WTC11 (cell line): ENCODE measurements around the gene SLC25A38. TPM values are rescaled to one million over a fixed set of nuclear protein-coding genes. Genes with fewer than 3 reads are reported as not detected.
A peak's percentile ranks its signal among the peaks of the same experiment; 100 is the strongest.

Experiments
- ATAC-seq: fragments of 200-7000 bp; cut with Tn5 transposase; 2 replicates; pipeline ENCODE4 v1.10.0; 2021; ENCODE audit warnings: mild to moderate bottlenecking, moderate library complexity
- CTCF ChIA-PET: fragments of 300-600 bp; sonication (Branson Sonifier 250); formaldehyde crosslinking; loops from one replicate; lab custom pipeline; 2021; ENCODE audit warnings: antibody characterized with exemption; lab: Charles Lee
- POLR2A ChIA-PET: fragments of 350-600 bp; sonication (Branson Sonifier 250); formaldehyde crosslinking; loops from one replicate; lab custom pipeline; 2021; ENCODE audit warnings: antibody characterized with exemption; lab: Charles Lee
- DNase-seq: peaks from one replicate; pipeline ENCODE4 v3.0.0; 2021; ENCODE audit warnings: low spot score
- H3K27ac Mint-ChIP-seq: 2 replicates; pipeline ENCODE4 v1.8.0; 2021; ENCODE audit warnings: mixed read lengths
- H3K27me3 Mint-ChIP-seq: 2 replicates; pipeline ENCODE4 v1.8.0; 2021; ENCODE audit warnings: low read depth, mild to moderate bottlenecking, moderate library complexity, mixed read lengths
- H3K36me3 Mint-ChIP-seq: 2 replicates; pipeline ENCODE4 v1.8.0; 2021; ENCODE audit warnings: mixed read lengths
- H3K4me1 Mint-ChIP-seq: 2 replicates; pipeline ENCODE4 v1.8.0; 2022; ENCODE audit warnings: mixed read lengths
- H3K4me3 Mint-ChIP-seq: 2 replicates; pipeline ENCODE4 v1.8.0; 2021; ENCODE audit warnings: mild to moderate bottlenecking, moderate library complexity, mixed read lengths
- H3K9me3 Mint-ChIP-seq: 2 replicates; pipeline ENCODE4 v1.8.0; 2021; ENCODE audit warnings: mixed read lengths
- CBFB ChIP-seq: sonication (generic); formaldehyde crosslinking; IDR thresholded peaks from 2 replicates; pipeline ENCODE4 v1.8.1; 2022; ENCODE audit warnings: mild to moderate bottlenecking, low read depth, missing genetic modification reagents
- FOXK1 ChIP-seq: sonication (generic); formaldehyde crosslinking; IDR thresholded peaks from 2 replicates; pipeline ENCODE4 v1.8.0; 2022; ENCODE audit warnings: mild to moderate bottlenecking, moderate library complexity, missing genetic modification reagents
- NFATC4 ChIP-seq: fragments of 250-450 bp; sonication (Bioruptor Pico); IDR thresholded peaks from 2 replicates; pipeline ENCODE4 v1.9.0; 2021; ENCODE audit warnings: mild to moderate bottlenecking
- NFE2L1 ChIP-seq: sonication (generic); formaldehyde crosslinking; IDR thresholded peaks from 2 replicates; pipeline ENCODE4 v1.8.1; 2023; ENCODE audit warnings: missing genetic modification reagents
- TCF7 ChIP-seq: sonication (generic); formaldehyde crosslinking; IDR thresholded peaks from 2 replicates; pipeline ENCODE4 v1.8.0; 2022; ENCODE audit warnings: mild to moderate bottlenecking, low read depth, missing genetic modification reagents, moderate library complexity
- TEAD4 ChIP-seq: sonication (generic); formaldehyde crosslinking; IDR thresholded peaks from 2 replicates; pipeline ENCODE4 v1.8.0; 2022; ENCODE audit warnings: mild to moderate bottlenecking, missing genetic modification reagents
- ZNF121 ChIP-seq: sonication (generic); formaldehyde crosslinking; IDR thresholded peaks from 2 replicates; pipeline ENCODE4 v1.8.0; 2023; ENCODE audit warnings: missing genetic modification reagents
- ZNF396 ChIP-seq: fragments of 250-450 bp; sonication (Bioruptor Pico); IDR thresholded peaks from 2 replicates; pipeline ENCODE4 v1.8.0; 2021; ENCODE audit warnings: mild to moderate bottlenecking, moderate library complexity, borderline replicate concordance
- ZNF416 ChIP-seq: fragments of 250-450 bp; sonication (Bioruptor Pico); IDR thresholded peaks from 2 replicates; pipeline ENCODE4 v1.9.0; 2021; ENCODE audit warnings: mild to moderate bottlenecking, inconsistent platforms
- ZNF671 ChIP-seq: fragments of 250-450 bp; sonication (Bioruptor Pico); IDR thresholded peaks from 2 replicates; pipeline ENCODE4 v1.8.0; 2021; ENCODE audit warnings: mild to moderate bottlenecking
- total RNA-seq: library from RNA; stranded (reverse); gene quantifications from 3 replicates; pipeline ENCODE4 v1.2.3, GENCODE V29; 2021
- TF ChIP-seq, protein P1 (sequence below): sonication (generic); formaldehyde crosslinking; IDR thresholded peaks from 2 replicates; pipeline ENCODE4 v1.8.1; 2022; ENCODE audit warnings: mild to moderate bottlenecking, missing genetic modification reagents, moderate library complexity, borderline replicate concordance
- TF ChIP-seq, protein P2 (sequence below): sonication (generic); formaldehyde crosslinking; IDR thresholded peaks from 2 replicates; pipeline ENCODE4 v1.8.0; 2022; ENCODE audit warnings: mild to moderate bottlenecking, missing genetic modification reagents
- TF ChIP-seq, protein P3 (sequence below): fragments of 250-450 bp; sonication (Bioruptor Pico); conservative IDR thresholded peaks from 2 replicates; pipeline ENCODE4 v1.9.0; 2021; ENCODE audit warnings: mild to moderate bottlenecking
- TF ChIP-seq, protein P4 (sequence below): fragments of 250-450 bp; sonication (Bioruptor Pico); IDR thresholded peaks from 2 replicates; pipeline ENCODE4 v1.9.0; 2021; ENCODE audit warnings: mild to moderate bottlenecking
- TF ChIP-seq, protein P5 (sequence below): fragments of 250-450 bp; sonication (Bioruptor Pico); IDR thresholded peaks from 2 replicates; pipeline ENCODE4 v1.8.0; 2021; ENCODE audit warnings: mild to moderate bottlenecking
- TF ChIP-seq, protein P6 (sequence below): sonication (generic); formaldehyde crosslinking; IDR thresholded peaks from 2 replicates; pipeline ENCODE4 v1.8.1; 2023; ENCODE audit warnings: mild to moderate bottlenecking, missing genetic modification reagents

The SLC25A38 gene
- total RNA-seq, 1 experiment from 2014 or later, result 34.9 TPM

DNA sequence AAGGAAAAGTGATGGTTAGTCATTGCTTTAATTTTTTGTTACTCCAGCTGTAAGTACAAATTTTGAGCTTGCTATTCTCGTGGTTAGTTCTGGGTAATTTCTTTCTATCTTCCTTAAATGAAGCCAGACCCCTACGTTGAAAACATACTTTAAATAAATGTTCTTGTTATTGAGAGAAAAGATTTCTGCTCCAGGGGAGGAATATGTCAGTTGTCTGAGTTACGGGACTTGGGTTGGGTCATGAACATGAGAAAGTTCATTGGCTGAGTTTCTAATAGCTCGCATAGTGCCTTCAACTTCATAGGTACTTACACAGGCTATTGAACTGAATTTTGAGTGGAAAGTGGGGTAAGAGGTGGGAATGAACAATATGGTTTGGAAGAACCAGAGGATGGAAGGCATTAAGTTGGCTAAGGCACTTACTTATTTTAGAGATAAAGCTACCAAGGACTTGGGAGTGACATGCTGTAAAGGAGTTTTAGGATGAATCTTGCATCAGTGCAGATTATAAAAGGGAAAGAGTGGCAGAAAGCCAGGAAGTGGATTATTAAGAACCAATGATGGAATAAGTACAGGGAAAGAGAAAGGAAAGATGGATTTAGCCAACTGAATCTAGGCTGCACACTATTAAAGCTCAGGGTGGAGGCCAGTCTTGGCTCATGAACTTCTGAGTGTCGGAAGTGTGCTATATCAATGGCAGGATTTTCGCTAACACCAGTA, 24.8 kb downstream of the SLC25A38 start (continued):
- TF ChIP-seq, protein P1, sequence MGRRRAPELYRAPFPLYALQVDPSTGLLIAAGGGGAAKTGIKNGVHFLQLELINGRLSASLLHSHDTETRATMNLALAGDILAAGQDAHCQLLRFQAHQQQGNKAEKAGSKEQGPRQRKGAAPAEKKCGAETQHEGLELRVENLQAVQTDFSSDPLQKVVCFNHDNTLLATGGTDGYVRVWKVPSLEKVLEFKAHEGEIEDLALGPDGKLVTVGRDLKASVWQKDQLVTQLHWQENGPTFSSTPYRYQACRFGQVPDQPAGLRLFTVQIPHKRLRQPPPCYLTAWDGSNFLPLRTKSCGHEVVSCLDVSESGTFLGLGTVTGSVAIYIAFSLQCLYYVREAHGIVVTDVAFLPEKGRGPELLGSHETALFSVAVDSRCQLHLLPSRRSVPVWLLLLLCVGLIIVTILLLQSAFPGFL (CRISPR knock-in tag), result no peak
- TF ChIP-seq CBFB (CRISPR knock-in tag) (no peak), FOXK1 (CRISPR knock-in tag) (no peak), TCF7 (no peak)

DNA sequence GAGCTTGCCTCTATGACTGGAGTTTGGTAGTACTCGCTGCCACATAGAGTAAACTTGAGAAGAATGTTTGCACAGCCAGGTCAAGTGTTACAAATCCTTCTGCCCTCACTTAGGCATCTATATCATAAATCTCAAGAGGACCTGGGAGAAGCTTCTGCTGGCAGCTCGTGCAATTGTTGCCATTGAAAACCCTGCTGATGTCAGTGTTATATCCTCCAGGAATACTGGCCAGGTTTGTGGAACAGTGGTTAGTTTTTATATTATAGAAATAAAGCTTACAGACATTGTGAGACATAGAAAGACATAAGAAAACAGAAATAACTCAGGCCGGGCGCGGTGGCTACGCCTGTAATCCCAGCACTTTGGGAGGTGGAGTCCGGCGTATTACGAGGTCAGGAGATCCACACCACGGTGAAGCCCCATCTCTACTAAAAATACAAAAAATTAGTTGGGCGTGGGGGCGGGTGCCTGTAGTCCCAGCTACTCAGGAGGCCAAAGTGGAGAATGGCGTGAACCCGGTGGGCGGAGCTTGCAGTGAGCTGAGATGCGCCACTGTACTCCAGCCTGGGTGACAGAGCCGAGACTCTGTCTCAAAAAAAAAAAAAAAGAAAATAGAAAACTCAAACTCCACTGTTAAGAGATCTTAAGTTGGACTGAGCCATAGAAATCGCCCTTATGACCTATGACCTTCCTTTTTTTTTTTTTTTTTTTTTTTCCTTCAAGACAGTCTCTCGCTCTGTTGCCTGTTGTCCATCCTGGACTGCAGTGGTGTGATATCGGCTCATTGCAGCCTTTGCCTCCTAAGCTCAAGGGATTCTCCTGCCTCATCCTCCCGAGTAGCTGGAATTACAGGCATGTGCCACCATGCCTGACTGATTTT, 25.6 kb downstream of the SLC25A38 start:
- Mint-ChIP-seq H3K4me1 (peaks cover 51% of the 10 kb centered on the region), H3K4me3 (peak overlapping the region; percentile 88), H3K27ac (peak overlapping the region; percentile 98; the same call in 1 of the 2 replicates), H3K27me3 (no peaks in the 10 kb centered on the region), H3K36me3 (peaks cover 68% of the 10 kb centered on the region), H3K9me3 (no peaks in the 10 kb centered on the region)
- POLR2A ChIA-PET, result interaction anchor here (0.6 kb wide), 2 partner anchors 9 to 22 kb away, joined by 3 read pairs; no protein-coding TSS in a partner anchor
- TF ChIP-seq, protein P2, sequence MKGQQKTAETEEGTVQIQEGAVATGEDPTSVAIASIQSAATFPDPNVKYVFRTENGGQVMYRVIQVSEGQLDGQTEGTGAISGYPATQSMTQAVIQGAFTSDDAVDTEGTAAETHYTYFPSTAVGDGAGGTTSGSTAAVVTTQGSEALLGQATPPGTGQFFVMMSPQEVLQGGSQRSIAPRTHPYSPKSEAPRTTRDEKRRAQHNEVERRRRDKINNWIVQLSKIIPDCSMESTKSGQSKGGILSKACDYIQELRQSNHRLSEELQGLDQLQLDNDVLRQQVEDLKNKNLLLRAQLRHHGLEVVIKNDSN (CRISPR knock-in tag), result no peak
- TF ChIP-seq ZNF416 (CRISPR knock-in tag) (peak; percentile 30; the same call in 1 of the 2 replicates), ZNF671 (CRISPR knock-in tag) (peak; percentile 46; the same call in 1 of the 2 replicates), NFATC4 (CRISPR knock-in tag) (peak; percentile 8; the same call in 1 of the 2 replicates)
- TF ChIP-seq, protein P3, sequence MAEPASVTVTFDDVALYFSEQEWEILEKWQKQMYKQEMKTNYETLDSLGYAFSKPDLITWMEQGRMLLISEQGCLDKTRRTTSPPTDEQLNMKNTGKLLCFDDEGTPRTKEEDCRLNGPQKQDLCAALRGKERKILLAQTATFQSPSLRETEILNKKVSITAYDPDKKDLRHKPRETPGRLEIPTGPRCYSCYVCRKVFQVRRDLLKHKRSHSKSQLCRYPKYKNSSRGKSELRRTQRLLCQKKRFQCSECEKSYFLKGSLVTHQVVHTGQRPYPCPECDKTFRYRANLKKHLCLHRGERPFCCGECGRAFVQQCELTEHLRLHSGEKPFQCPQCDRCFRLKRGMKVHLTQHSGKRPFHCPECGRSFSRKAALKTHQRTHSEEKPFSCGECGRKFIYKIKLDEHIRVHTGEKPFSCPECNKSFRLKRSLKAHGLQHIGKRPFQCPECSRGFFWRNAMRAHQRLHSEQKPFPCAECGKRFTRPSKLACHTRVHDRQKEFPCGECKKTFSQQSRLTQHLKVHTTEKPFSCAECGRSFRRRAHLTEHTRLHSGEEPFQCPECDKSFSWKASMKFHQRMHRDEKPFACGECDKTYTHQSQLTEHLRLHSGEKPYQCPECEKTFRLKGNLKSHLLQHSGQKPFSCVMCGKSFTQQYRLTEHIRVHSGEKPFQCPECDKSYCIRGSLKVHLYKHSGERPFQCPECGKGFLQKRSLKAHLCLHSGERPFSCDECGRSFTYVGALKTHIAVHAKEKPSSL (CRISPR knock-in tag), result 0 out of 2 replicates have a peak, but pooled peaks have one; percentile 37
- TF ChIP-seq, protein P4, sequence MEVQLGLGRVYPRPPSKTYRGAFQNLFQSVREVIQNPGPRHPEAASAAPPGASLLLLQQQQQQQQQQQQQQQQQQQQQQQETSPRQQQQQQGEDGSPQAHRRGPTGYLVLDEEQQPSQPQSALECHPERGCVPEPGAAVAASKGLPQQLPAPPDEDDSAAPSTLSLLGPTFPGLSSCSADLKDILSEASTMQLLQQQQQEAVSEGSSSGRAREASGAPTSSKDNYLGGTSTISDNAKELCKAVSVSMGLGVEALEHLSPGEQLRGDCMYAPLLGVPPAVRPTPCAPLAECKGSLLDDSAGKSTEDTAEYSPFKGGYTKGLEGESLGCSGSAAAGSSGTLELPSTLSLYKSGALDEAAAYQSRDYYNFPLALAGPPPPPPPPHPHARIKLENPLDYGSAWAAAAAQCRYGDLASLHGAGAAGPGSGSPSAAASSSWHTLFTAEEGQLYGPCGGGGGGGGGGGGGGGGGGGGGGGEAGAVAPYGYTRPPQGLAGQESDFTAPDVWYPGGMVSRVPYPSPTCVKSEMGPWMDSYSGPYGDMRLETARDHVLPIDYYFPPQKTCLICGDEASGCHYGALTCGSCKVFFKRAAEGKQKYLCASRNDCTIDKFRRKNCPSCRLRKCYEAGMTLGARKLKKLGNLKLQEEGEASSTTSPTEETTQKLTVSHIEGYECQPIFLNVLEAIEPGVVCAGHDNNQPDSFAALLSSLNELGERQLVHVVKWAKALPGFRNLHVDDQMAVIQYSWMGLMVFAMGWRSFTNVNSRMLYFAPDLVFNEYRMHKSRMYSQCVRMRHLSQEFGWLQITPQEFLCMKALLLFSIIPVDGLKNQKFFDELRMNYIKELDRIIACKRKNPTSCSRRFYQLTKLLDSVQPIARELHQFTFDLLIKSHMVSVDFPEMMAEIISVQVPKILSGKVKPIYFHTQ (CRISPR knock-in tag), result peak; percentile 64; the same call in 1 of the 2 replicates
- CTCF ChIA-PET, result interaction anchor here (0.7 to 1.1 kb wide), 3 partner anchors 31 to 1161 kb away, joined by 3 to 4 read pairs (median 3); no protein-coding TSS in a partner anchor
- ATAC-seq (no peak), DNase-seq (no peak)

DNA sequence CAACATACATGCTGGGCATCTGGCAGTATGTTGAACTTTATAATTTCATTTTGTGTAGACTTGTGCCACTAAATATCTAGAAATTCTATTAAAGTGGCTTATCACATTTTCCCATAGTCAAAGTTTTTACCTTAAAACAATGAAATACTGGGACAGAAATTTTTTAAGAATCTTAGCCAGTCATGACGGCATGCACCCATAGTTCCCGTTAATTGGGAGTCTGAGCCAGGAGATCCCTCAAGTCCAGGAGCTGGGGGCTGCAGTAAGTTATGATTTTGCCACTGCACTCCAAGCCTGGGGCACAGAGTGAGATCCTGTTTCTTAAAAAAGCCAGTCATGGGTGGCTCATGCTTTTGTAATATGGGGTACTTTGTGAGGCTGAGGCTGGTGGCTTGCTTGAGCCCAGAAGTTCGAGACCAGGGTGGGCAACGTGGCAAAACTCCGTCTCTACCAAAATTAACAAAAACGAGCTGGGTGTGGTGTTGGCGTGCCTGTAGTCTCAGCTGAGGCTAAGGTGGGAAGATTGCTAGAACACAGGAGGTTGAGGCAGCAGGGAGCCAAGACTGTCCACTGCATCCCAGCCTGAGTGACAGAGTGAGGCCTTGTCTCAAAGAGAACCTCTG, 26.5 kb downstream of the SLC25A38 start:
- ChIA-PET CTCF (no interaction called here), POLR2A (no interaction called here)
- H3K4me3 Mint-ChIP-seq, result peak overlapping the region; percentile 48
- ATAC-seq (no peak), DNase-seq (no peak)
- H3K27me3 Mint-ChIP-seq, result no peaks in the 10 kb centered on the region
- peak overlapping the region; percentile 96 for H3K27ac Mint-ChIP-seq
- H3K4me1 Mint-ChIP-seq, result peaks cover 42% of the 10 kb centered on the region
- H3K9me3 Mint-ChIP-seq, result no peaks in the 10 kb centered on the region
- H3K36me3 Mint-ChIP-seq, result peaks cover 68% of the 10 kb centered on the region
- TF ChIP-seq, protein P5, sequence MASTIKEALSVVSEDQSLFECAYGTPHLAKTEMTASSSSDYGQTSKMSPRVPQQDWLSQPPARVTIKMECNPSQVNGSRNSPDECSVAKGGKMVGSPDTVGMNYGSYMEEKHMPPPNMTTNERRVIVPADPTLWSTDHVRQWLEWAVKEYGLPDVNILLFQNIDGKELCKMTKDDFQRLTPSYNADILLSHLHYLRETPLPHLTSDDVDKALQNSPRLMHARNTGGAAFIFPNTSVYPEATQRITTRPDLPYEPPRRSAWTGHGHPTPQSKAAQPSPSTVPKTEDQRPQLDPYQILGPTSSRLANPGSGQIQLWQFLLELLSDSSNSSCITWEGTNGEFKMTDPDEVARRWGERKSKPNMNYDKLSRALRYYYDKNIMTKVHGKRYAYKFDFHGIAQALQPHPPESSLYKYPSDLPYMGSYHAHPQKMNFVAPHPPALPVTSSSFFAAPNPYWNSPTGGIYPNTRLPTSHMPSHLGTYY (CRISPR knock-in tag), result peak; percentile 7; the same call in 1 of the 2 replicates
- TF ChIP-seq, protein P4 (CRISPR knock-in tag), result peak; percentile 86; the same call in 1 of the 2 replicates
- TF ChIP-seq ZNF396 (no peak), TEAD4 (CRISPR knock-in tag) (no peak), ZNF121 (CRISPR knock-in tag) (no peak), NFE2L1 (no peak), ZNF671 (CRISPR knock-in tag) (peak; percentile 64; the same call in 1 of the 2 replicates)
- TF ChIP-seq, protein P6, sequence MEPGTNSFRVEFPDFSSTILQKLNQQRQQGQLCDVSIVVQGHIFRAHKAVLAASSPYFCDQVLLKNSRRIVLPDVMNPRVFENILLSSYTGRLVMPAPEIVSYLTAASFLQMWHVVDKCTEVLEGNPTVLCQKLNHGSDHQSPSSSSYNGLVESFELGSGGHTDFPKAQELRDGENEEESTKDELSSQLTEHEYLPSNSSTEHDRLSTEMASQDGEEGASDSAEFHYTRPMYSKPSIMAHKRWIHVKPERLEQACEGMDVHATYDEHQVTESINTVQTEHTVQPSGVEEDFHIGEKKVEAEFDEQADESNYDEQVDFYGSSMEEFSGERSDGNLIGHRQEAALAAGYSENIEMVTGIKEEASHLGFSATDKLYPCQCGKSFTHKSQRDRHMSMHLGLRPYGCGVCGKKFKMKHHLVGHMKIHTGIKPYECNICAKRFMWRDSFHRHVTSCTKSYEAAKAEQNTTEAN (CRISPR knock-in tag), result no peak
